Measurements from ENCODE around the gene DHX34.
"Not testable (repeated sequence)": the region's sequence is repeated elsewhere in the genome, so short reads cannot be mapped to it uniquely, and the experiment has no call there.

DHX34 gene

DNA sequence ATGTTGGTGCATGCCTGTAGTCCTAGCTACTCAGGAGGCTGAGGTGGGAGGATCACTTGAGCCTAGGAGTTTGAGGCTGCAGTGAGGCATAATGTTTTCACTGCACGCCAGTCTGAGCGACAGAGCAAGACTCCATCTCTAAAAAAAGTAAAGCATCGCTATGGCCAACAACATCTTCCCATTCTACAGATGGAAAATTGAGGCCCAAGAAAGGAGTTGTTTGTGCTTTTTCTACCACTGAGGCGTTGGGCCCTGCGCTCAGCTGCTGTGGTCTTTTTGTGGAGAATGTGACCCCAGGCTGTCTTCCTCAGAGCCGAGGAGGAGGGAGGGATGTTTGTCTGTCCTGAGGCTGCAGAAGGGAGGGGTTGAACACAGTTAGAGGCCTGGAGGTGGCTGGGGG is 17.6 kb upstream of the DHX34 start (continued):
- TF ChIP-seq, protein P1, sequence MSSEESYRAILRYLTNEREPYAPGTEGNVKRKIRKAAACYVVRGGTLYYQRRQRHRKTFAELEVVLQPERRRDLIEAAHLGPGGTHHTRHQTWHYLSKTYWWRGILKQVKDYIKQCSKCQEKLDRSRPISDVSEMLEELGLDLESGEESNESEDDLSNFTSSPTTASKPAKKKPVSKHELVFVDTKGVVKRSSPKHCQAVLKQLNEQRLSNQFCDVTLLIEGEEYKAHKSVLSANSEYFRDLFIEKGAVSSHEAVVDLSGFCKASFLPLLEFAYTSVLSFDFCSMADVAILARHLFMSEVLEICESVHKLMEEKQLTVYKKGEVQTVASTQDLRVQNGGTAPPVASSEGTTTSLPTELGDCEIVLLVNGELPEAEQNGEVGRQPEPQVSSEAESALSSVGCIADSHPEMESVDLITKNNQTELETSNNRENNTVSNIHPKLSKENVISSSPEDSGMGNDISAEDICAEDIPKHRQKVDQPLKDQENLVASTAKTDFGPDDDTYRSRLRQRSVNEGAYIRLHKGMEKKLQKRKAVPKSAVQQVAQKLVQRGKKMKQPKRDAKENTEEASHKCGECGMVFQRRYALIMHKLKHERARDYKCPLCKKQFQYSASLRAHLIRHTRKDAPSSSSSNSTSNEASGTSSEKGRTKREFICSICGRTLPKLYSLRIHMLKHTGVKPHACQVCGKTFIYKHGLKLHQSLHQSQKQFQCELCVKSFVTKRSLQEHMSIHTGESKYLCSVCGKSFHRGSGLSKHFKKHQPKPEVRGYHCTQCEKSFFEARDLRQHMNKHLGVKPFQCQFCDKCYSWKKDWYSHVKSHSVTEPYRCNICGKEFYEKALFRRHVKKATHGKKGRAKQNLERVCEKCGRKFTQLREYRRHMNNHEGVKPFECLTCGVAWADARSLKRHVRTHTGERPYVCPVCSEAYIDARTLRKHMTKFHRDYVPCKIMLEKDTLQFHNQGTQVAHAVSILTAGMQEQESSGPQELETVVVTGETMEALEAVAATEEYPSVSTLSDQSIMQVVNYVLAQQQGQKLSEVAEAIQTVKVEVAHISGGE (tag by site-specific recombination; conservative IDR thresholded peaks at IDR 0.05; ENCODE audit: low read depth) = no peak
- no peak for TF ChIP-seq CTCF (tag by site-specific recombination; IDR thresholded peaks at IDR 0.05)
- no peak for TF ChIP-seq ZNF280D (tag by site-specific recombination; IDR thresholded peaks at IDR 0.05)

DNA sequence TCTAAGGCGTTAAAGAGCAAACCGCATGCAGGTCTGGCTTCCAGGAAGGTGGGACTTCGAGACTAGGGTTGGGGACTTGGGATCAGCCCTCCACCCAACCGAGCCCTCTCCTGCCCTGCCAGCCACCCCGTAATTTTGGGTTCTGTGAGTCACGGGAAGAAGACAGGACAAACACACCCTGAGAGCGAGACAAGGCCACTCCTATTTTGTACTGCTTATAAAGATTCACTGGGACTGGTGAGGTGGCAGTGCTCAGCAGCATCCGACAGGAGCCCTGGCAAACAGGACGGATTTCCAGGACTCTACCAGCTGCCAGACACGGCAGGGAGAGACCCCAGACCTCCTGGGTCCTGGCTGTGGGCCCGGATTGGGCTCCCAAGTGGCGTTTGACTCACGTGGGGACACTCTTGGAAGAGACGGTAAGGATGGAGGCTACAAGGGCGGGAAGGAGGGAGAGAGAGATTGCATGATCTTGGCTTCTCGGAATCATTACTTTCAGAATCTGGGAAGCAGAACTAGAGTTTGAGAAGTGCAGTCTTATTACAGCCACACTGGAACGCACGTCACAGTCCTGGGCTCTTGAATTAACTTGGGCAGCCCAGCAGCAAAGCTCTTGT is 17.1 kb upstream of the DHX34 start, which contains the start of gene C5AR2:
TSS of gene C5AR2 (plus strand) at position 245 of the 617 bp plus-strand sequence. CDS start 8,625 bp downstream, outside the sequence.
- Histone ChIP-seq H3K27ac (ENCODE audit: extremely low read depth, low read depth, low read length) (no peak within 1 kb of the TSS), H3K4me1 (ENCODE audit: control insufficient read depth, insufficient read depth, low read length) (no peaks in the 10 kb centered on the region), H3K9me3 (ENCODE audit: control insufficient read depth, insufficient read depth, low read depth, low read length) (no peaks in the 10 kb centered on the region), H3K36me3 (ENCODE audit: control insufficient read depth in 2 of 2, insufficient read depth in 1 of 2, low read length in 2 of 2) (no peaks in the 10 kb centered on the region), H3K4me3 (ENCODE audit: low read depth, low read length) (no peak within 1 kb of the TSS)
- TF ChIP-seq ZNF76 (tag by site-specific recombination; IDR thresholded peaks at IDR 0.05; ENCODE audit: borderline replicate concordance, low read depth) = no peak
- TF ChIP-seq ZNF175 (tag by site-specific recombination; IDR thresholded peaks at IDR 0.05) = no peak
- no peak for TF ChIP-seq ZNF561 (tag by site-specific recombination; IDR thresholded peaks at IDR 0.05; ENCODE audit: borderline replicate concordance)
- no peak for TF ChIP-seq ZNF350 (tag by site-specific recombination; IDR thresholded peaks at IDR 0.05)
- ChIA-PET CTCF (interaction anchor here (0.7 to 2.4 kb wide), 4 partner anchors 17 to 60 kb away, joined by 3 to 7 read pairs (median 4); partner anchors contain the start of gene DHX34), POLR2A (interaction anchor here (1.4 kb wide), 1 partner anchor 17 kb away, joined by 3 read pairs; the partner anchor contains the start of gene DHX34)

DNA sequence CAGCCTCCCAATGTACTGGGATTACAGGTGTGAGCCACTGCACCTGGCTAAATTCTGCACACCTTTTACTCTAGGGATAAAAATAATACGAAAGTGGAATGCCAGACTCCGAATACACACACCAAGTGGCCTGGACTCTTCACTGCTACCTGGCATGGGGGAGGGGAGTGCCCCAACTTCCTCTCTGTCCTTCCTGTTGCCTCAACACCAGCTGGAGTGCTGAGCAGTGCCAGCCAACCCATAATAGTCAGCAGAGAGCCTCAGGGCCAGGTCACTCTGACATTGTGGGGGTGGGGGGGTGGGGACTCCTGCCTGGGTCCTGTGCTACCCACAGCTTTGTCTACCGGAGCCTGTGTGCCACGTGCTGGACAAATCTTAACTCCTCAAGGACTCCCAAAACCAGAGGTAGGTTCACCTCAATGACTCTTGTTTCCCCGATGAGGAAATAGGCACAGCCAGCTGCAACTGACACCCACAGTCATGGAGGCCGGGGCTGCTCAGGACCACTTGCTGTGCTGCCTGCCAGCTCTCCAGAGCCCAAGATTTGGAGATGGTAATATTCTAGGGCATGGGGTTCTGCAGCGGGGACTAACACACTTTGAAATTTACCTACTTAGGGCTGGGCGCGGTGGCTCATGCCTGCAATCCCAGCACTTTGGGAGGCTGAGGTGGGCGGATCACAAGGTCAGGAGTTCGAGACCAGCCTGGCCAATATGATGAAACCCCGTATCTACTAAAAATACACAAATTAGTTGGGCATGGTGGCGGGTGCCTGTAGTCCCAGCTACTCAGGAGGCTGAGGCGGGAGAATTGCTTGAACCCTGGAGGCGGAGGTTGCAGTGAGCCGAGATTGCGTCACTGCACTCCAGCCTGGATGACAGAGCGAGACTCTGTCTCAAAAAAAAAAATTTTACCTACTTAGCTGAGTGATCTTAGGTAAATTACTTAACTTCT is 12.1 kb upstream of the DHX34 start:
- ChIA-PET POLR2A (interaction anchor here (0.5 to 1.3 kb wide), 3 partner anchors 10 to 12 kb away, joined by 4 to 8 read pairs (median 4); partner anchors contain the start of gene DHX34), CTCF (interaction anchor here (0.6 to 2.0 kb wide), 4 partner anchors 12 to 370 kb away, joined by 3 to 16 read pairs (median 3); partner anchors contain the start of gene DHX34)
- H3K27ac ChIP-seq (ENCODE audit: extremely low read depth, low read depth, low read length); H3K36me3 ChIP-seq (ENCODE audit: control insufficient read depth in 2 of 2, insufficient read depth in 1 of 2, low read length in 2 of 2); H3K4me3 ChIP-seq (ENCODE audit: low read depth, low read length); H3K4me1 ChIP-seq (ENCODE audit: control insufficient read depth, insufficient read depth, low read length); H3K9me3 ChIP-seq (ENCODE audit: control insufficient read depth, insufficient read depth, low read depth, low read length): not testable (repeated sequence)
- TF ChIP-seq SP7 (tag by site-specific recombination; IDR thresholded peaks at IDR 0.05) (0 out of 2 replicates have a peak, but pooled peaks have one; percentile 12), ZFHX2 (tag by site-specific recombination; conservative IDR thresholded peaks at IDR 0.05) (peak; percentile 62)
